Measurements from ENCODE around the gene MGLL. TPM values are rescaled to one million over a fixed set of nuclear protein-coding genes. Genes with fewer than 3 reads are reported as not detected.

The MGLL gene
- total and polyA plus RNA-seq, 9 of the 15 experiments (the other 6 are each of a cell fraction or from before 2014, with no cell fraction given) = 0.12 to 0.32 (median 0.18) TPM; not detected in 6

DNA sequence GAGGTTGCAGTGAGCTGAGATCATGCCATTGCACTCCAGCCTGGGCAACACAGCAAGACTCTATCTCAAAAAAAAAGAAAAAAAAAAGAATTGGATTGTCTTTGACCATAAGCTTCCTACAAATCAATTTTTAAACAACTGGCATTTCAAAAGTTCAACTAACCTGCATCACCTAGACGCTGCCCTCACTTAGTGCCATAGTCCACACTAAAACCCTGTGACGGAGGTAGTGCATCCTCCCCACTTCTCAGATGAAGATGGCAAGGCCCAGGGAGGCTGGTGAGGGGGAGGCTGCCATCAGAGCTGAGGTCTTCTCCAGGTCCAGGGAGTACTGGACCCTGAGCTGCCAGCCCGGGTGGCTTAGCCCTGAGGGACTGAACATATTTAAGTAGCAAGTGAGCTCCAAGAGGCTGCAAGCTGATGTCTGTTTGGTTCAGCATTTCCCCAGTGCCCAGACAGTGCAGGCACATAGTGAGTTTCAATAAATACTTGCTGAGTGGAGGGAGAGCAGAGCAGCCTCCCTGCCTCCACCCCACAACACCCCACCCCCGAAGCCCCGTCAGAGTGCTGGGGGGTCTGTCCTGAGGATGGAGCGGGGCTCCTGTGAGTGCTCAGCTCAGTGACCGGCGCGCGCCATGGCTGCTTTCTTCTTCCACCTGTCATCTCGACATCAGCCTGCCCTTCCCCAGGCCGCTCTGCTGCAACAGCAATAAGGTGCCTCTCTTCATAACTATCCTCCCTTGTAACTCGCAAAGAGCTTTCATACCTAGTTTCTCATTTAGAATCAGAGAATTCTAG is 52.8 kb downstream of the MGLL start:
- Histone ChIP-seq H2AFZ (ENCODE audit: low read depth, low read length) (no peak overlapping the region), H3K4me1 (replicated peaks in 1 of 2; ENCODE audit: control insufficient read depth in 2 of 2, insufficient read depth in 2 of 2, low read length in 2 of 2) (no peaks in the 10 kb centered on the region), H3K9ac (ENCODE audit: insufficient read depth in 1 of 2, low read depth in 2 of 2, low read length in 2 of 2) (no peak overlapping the region), H3K4me3 (no peak overlapping the region), H3K36me3 (ENCODE audit: control insufficient read depth, insufficient read depth, low read length) (no peaks in the 10 kb centered on the region), H3K27ac (ENCODE audit: extremely low read depth, low read depth, low read length) (no peak overlapping the region), H4K20me1 (replicated peaks; ENCODE audit: control insufficient read depth, insufficient read depth, low read length) (no peaks in the 10 kb centered on the region), H3K79me2 (ENCODE audit: control insufficient read depth, insufficient read depth, low read length) (no peaks in the 10 kb centered on the region), H3K27me3 (ENCODE audit: control insufficient read depth in 2 of 2, insufficient read depth in 2 of 2, low read length in 2 of 2) (peaks cover 2 to 35% of the 10 kb centered on the region in 2 experiments; a peak in 3 of 5 replicates), H3K9me1 (ENCODE audit: control insufficient read depth, insufficient read depth, low read length) (no peaks in the 10 kb centered on the region), H3K9me3 (replicated peaks; ENCODE audit: control insufficient read depth, insufficient read depth, low read depth, low read length) (no peaks in the 10 kb centered on the region), H3K4me2 (ENCODE audit: insufficient read depth, low read length) (no peak overlapping the region)
- ATAC-seq (no peak), DNase-seq (ENCODE audit: extremely low read depth in 1 of 4, low spot score in 3 of 4) (no peak), FAIRE-seq (no peak)
- BruUV-seq (replicated peaks) = no TSS peak
- intact Hi-C loops (cut with micrococcal nuclease) = no loop called here
- ChIA-PET POLR2A (interaction anchor here (0.6 kb wide), 1 partner anchor 10 kb away, joined by 3 read pairs; no protein-coding TSS in a partner anchor), CTCF (ENCODE audit: low intra/inter-chr PET ratio) (no interaction called here)
- WGBS (ENCODE audit: insufficient coverage, low coverage, missing lambda C conversion rate) = 2% methylated on average over 9 of the region's 13 CpGs
- in situ Hi-C loops (cut with MboI) = no loop called here
- TF ChIP-seq SIN3B (IDR thresholded peaks at IDR 0.05; ENCODE audit: low read depth) (no peak), CEBPG (CRISPR knock-in tag; IDR thresholded peaks at IDR 0.05) (no peak), CEBPG (tag; conservative IDR thresholded peaks at IDR 0.05 in 1 of 2, IDR thresholded peaks at IDR 0.05 in 1 of 2) (no peak), SMARCA4 (IDR thresholded peaks at IDR 0.05) (no peak), BRF1 (IDR thresholded peaks at IDR 0.05; ENCODE audit: borderline replicate concordance, extremely low read depth, insufficient read length) (no peak), TEAD2 (tag; IDR thresholded peaks at IDR 0.05) (no peak), TAF1 (IDR thresholded peaks at IDR 0.05; ENCODE audit: control insufficient read depth, extremely low read depth, insufficient read depth, low read length, severe bottlenecking) (no peak)
- TF ChIP-seq, protein P1, sequence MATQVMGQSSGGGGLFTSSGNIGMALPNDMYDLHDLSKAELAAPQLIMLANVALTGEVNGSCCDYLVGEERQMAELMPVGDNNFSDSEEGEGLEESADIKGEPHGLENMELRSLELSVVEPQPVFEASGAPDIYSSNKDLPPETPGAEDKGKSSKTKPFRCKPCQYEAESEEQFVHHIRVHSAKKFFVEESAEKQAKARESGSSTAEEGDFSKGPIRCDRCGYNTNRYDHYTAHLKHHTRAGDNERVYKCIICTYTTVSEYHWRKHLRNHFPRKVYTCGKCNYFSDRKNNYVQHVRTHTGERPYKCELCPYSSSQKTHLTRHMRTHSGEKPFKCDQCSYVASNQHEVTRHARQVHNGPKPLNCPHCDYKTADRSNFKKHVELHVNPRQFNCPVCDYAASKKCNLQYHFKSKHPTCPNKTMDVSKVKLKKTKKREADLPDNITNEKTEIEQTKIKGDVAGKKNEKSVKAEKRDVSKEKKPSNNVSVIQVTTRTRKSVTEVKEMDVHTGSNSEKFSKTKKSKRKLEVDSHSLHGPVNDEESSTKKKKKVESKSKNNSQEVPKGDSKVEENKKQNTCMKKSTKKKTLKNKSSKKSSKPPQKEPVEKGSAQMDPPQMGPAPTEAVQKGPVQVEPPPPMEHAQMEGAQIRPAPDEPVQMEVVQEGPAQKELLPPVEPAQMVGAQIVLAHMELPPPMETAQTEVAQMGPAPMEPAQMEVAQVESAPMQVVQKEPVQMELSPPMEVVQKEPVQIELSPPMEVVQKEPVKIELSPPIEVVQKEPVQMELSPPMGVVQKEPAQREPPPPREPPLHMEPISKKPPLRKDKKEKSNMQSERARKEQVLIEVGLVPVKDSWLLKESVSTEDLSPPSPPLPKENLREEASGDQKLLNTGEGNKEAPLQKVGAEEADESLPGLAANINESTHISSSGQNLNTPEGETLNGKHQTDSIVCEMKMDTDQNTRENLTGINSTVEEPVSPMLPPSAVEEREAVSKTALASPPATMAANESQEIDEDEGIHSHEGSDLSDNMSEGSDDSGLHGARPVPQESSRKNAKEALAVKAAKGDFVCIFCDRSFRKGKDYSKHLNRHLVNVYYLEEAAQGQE (IDR thresholded peaks at IDR 0.05; ENCODE audit: borderline replicate concordance) = no peak
- TF ChIP-seq, protein P1 (CRISPR knock-in tag; IDR thresholded peaks at IDR 0.05; ENCODE audit: low read depth) = no peak
